ENCODE data around the gene LRRC74B.
"Not testable (repeated sequence)": the region's sequence is repeated elsewhere in the genome, so short reads cannot be mapped to it uniquely, and the experiment has no call there.

Gene LRRC74B

DNA sequence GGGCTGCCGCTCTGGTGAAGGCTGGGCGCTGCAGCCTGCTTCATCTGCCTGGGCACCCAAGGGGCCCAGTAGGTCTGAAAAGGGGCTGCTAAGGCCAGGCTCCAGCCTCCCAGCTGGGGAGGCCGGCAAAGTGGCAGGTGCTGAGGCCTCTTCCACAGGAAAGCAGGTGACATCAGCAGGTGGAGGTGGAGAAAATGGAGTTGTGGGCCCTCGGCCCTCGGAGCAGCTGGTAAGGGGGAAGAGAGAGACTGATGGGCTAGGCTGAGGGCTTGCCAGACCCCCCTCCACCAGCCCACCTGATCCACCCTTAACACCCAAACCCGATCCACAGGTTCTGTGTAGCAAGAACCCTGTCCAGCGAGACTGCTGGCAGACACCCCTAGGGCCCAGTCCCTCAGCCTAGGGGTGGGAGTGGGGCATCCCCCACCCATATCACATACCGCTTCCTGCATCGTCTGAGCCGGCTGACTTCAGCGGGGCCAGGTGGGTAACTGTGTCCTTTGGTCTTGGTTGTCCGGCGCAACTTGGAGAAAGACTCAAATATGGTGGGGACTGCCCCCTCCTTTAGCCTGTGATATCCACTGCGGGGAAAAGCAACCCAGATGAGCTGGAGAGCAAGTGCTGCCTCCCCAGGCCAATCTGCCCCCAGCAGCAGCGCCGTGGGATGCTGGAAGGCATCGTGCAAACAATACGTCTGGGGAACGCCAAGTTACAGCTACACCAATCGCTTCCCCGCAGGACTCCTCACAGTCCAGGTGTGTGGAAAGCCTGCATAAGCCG lies 45.3 kb upstream of the LRRC74B start:
- Histone ChIP-seq H3K4me2 (peak overlapping the region; percentile 96 to 100 (median 99)), H4K20me1 (peaks cover 0 to 57% (median 46%) of the 10 kb centered on the region in 11 experiments; a peak in 18 of 22 replicates), H3K9ac (peak overlapping the region; percentile 89 to 98 (median 95)), H3K36me3 (peaks cover 29 to 53% (median 49%) of the 10 kb centered on the region in 11 experiments; a peak in 21 of 22 replicates), H3K27ac (peak overlapping the region; percentile 92 to 98 (median 96); a peak in 20 of 22 replicates), H3K4me1 (peaks cover 33 to 43% (median 37%) of the 10 kb centered on the region in 10 experiments), H3K9me3 (replicated peaks in 1 of 11) (no peaks in the 10 kb centered on the region), H3K4me3 (peak overlapping the region; percentile 62 to 82 (median 77)), H3K27me3 (no peaks in the 10 kb centered on the region)
- no peak for TF ChIP-seq Cebpa-rat (IDR thresholded peaks at IDR 0.05)

DNA sequence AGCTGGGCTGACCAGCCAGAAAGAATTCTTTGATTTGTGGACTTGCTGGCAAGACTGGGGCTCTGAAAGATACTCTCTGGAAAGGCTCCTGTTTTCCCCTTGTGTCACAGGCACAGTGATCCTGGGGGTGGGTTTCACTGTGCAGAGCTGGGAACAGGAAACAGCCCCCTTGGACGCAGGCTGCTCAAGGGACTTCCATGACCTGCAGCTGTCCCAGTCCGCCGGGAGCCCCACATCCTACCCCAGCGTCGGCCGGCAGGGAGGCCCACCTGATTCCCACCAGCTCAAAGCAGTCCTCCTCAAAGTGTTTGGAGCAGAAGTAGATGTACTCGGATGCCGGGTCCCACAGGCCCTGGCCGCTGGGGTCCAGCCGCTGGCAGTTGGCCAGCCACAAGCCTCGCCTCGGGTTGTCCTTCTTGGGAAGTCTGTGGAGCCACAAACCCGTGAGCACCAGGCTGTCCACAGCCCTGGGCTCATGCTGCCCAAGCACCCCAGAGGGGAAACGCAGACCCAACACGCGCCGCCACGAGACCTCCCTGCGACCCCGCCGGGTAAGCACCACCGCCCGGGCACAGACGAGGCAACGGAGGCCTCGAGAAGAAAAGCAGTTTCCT lies 44.7 kb upstream of the LRRC74B start:
- peaks cover 0 to 53% (median 44%) of the 10 kb centered on the region in 11 experiments; a peak in 18 of 22 replicates for H4K20me1 ChIP-seq
- peak overlapping the region; percentile 92 to 98 (median 96) for H3K27ac ChIP-seq
- peaks cover 29 to 47% (median 44%) of the 10 kb centered on the region in 11 experiments; a peak in 21 of 22 replicates for H3K36me3 ChIP-seq
- H3K9ac ChIP-seq: peak overlapping the region; percentile 89 to 98 (median 95)
- H3K4me1 ChIP-seq: peaks cover 33 to 43% (median 37%) of the 10 kb centered on the region in 10 experiments
- H3K4me2 ChIP-seq: peak overlapping the region; percentile 96 to 100 (median 99)
- H3K27me3 ChIP-seq: no peaks in the 10 kb centered on the region
- no peaks in the 10 kb centered on the region for H3K9me3 ChIP-seq (replicated peaks in 1 of 11)
- no peak for TF ChIP-seq Cebpa-rat (IDR thresholded peaks at IDR 0.05)
- H3K4me3 ChIP-seq: peak overlapping the region; percentile 62 to 82 (median 77)

DNA sequence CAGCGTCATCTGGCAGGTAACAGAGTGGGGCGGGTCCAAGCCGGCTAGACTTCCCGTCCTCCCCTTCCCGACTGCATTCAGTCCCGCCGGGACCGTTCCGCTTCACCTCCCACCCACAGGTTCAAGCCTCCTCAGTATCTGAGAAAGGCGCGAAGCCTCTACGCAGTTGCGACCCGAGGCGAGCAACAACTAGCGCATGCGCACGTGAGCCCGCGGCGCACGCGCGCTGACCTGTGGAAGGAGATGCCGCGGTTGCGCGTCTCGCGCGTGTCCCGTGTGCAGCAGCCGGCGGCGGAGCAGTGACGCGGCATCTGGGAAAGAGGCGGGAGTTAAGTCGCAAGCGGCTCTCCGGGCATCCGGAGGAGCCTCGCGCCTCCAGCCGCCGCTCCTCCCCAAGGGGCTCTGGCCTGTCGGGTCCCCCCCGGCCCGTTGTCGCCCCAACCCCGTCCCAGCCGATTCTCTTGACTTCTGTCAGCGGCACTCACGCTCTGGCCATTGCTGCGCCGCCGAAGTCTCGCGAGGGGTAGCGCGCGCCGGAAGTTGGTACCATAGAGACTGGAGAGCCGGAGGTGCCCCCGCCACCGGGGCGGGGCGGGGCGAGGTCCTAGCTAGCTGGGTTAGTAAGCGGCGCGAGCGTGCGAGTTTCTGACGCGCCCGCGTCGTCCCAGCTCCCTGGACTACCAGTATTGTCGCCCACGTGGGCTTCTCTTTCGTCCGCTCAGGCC lies 44.0 kb upstream of the LRRC74B start, which contains the start of gene THAP7:
TSS of gene THAP7 (minus strand) at position 518 of the 725 bp plus-strand sequence. CDS start at position 311, 207 bp downstream.
- H3K27me3 ChIP-seq: no peaks in the 10 kb centered on the region
- TF ChIP-seq Cebpa-rat (IDR thresholded peaks at IDR 0.05): no peak
- H3K4me1 ChIP-seq: peaks cover 33 to 43% (median 37%) of the 10 kb centered on the region in 10 experiments
- H3K9ac ChIP-seq: peak within 1 kb of the TSS; percentile 89 to 98 (median 95)
- H3K36me3 ChIP-seq: peaks cover 29 to 41% (median 38%) of the 10 kb centered on the region in 11 experiments; a peak in 21 of 22 replicates
- H3K27ac ChIP-seq: peak within 1 kb of the TSS; percentile 92 to 98 (median 96)
- H3K4me2 ChIP-seq: peak within 1 kb of the TSS; percentile 96 to 100 (median 99)
- peaks cover 0 to 46% (median 41%) of the 10 kb centered on the region in 11 experiments; a peak in 17 of 22 replicates for H4K20me1 ChIP-seq
- no peaks in the 10 kb centered on the region for H3K9me3 ChIP-seq (replicated peaks in 1 of 11)
- peak within 1 kb of the TSS; percentile 62 to 82 (median 77) for H3K4me3 ChIP-seq

DNA sequence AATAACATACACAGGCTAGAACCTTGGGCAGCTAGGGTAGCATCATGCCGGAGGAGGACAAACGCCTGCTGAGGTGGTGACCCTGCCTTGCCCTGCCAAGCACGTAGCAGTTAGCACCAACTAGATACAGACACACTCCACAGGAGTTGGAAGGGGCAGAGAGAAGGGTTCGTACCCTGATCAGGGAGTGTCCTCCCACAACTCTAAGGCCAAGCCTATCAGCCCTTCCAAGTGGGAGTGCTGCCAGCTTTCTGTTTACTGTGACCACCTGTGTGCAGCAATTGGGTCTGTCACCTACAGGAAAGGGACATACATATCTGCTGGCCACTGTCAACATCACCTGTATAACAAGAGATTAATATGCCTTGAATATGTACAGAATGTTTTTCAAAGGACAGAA lies 42.0 kb upstream of the LRRC74B start:
- Histone ChIP-seq H3K27ac (no peak overlapping the region), H3K4me1 (peaks cover 33 to 42% (median 37%) of the 10 kb centered on the region in 10 experiments), H3K9ac (peak overlapping the region in 6 of 11 experiments; percentile 3 to 98 (median 95); a peak in 6 of 22 replicates), H4K20me1 (peaks cover 0 to 26% (median 21%) of the 10 kb centered on the region in 11 experiments; a peak in 17 of 22 replicates), H3K9me3 (replicated peaks in 1 of 11) (no peaks in the 10 kb centered on the region), H3K4me2 (peak overlapping the region; percentile 96 to 100 (median 99)), H3K36me3 (peaks cover 12 to 20% (median 18%) of the 10 kb centered on the region in 11 experiments; a peak in 21 of 22 replicates), H3K4me3 (peak overlapping the region in 4 of 10 experiments; percentile 70 to 79 (median 77); a peak in 4 of 20 replicates), H3K27me3 (no peaks in the 10 kb centered on the region)
- TF ChIP-seq Cebpa-rat (IDR thresholded peaks at IDR 0.05): no peak

DNA sequence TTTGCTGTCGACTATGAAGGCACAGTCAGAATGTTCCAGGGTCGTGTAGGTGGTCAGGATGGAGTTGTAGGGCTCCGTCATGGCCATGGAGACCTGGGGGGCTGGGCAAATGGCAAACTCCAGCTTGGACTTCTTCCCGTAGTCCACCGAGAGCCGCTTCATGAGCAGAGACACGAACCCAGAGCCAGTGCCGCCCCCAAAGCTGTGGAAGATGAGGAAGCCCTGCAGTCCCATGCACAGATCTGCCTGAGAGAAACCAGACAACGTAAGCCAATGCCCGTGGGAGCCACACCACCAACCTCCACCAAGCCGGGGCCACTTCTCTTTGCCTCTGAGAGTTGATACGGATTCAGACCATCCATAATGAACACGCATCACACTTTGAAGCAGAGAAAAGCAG lies 36.5 kb upstream of the LRRC74B start:
- H3K4me2 ChIP-seq; H3K27me3 ChIP-seq; H3K9ac ChIP-seq; H3K36me3 ChIP-seq; H3K4me3 ChIP-seq; H3K27ac ChIP-seq; H4K20me1 ChIP-seq; H3K9me3 ChIP-seq (replicated peaks in 1 of 11): not testable (repeated sequence)
- H3K4me1 ChIP-seq: peaks cover 6 to 15% (median 10%) of the 10 kb centered on the region in 10 experiments; a peak in 19 of 20 replicates

DNA sequence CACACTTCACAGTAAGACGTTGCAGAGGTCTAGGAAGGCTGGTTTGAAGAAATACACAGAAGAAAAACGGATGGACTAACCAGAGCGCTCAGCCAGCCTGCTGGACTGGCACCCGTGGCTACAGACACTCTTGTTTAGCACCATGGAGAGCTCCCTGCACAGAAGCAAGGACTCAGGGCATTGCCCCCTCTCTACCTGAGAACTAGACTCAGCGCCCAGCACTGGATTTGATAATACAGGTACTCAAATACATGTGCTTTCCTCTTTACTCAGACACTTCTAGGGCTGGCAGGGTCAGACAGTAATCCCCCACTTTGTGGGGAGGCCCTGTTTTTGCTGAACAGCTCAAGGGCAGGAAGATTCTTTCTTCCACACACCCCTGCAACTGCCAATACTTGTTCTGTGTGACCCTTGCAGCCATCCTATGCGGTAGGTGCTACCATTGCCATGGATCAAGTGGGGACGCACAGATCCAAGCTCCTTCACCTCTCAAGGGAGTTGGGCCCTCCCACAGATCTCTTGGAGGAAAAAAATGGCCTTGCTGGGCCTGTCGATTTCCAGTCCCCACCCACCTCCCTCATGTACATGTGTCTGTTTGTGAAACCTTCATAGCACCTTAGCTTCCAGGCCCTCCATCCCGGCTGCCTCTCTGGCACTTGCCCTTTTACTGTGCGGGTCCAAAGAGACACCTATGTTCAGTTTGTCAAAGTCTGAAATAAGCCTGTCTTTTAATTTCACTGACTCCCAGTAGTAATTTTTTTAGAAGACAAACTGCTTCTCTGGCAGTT lies 35.9 kb upstream of the LRRC74B start:
- no peaks in the 10 kb centered on the region for H3K36me3 ChIP-seq
- H4K20me1 ChIP-seq: peaks cover 0 to 9% (median 0%) of the 10 kb centered on the region in 11 experiments; a peak in 5 of 22 replicates
- no peak overlapping the region for H3K27ac ChIP-seq
- no peak overlapping the region for H3K4me3 ChIP-seq
- TF ChIP-seq Cebpa-rat (IDR thresholded peaks at IDR 0.05): no peak
- H3K9ac ChIP-seq: no peak overlapping the region
- no peak overlapping the region for H3K4me2 ChIP-seq
- H3K27me3 ChIP-seq: no peaks in the 10 kb centered on the region
- H3K4me1 ChIP-seq: peaks cover 11 to 21% (median 17%) of the 10 kb centered on the region in 10 experiments
- H3K9me3 ChIP-seq (replicated peaks in 1 of 11): no peaks in the 10 kb centered on the region

DNA sequence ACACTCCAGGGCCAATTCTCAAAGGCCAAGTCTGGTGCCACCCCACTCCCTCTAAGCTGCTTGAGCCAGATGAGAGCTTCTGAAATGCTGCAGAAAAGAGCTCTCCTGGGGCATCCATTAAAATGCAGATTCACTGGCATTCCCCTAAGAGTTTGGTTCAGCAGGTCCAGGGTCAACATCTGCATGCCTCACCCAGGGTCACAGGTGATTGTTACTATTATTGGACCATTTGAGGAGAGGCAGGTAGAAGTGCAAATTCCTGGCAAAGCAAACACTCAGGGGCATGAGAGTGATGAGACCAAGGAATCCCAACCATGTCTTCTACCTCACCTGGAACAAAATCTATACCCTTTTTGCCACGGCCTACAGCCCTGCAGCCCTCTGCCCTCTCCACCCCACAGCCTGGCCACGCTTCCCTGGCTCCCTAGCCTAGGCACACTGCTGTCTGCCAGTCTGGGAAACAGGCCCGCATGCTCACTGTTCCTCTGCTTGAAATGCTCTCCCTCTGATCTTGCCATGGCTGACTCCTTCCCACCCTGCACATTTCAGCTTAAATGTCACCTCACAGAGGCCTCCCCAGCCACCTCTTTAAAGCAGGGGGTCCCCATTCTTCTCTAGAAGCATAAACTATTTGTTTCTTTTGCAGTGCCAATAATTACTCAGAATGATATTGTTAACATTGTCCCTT lies 35.2 kb upstream of the LRRC74B start:
- Histone ChIP-seq H3K9me3 (replicated peaks in 1 of 11) (no peaks in the 10 kb centered on the region), H3K4me1 (peaks cover 19 to 28% (median 24%) of the 10 kb centered on the region in 10 experiments), H3K4me3 (no peak overlapping the region), H3K4me2 (no peak overlapping the region), H3K9ac (no peak overlapping the region), H3K27me3 (no peaks in the 10 kb centered on the region), H3K27ac (no peak overlapping the region), H3K36me3 (no peaks in the 10 kb centered on the region), H4K20me1 (peaks cover 0 to 9% (median 0%) of the 10 kb centered on the region in 11 experiments; a peak in 5 of 22 replicates)
- no peak for TF ChIP-seq Cebpa-rat (IDR thresholded peaks at IDR 0.05)
